ENCODE measurements around the gene ST6GALNAC6. TPM values are rescaled to one million over a fixed set of nuclear protein-coding genes. Genes with fewer than 3 reads are reported as not detected.

ST6GALNAC6 gene
- total and polyA plus RNA-seq, 2 of the 4 experiments (the other 2 are of a cell fraction) = 35.7 to 48.6 TPM

GRCh38 chr9:127860779-127861178, 38.6 kb downstream of the ST6GALNAC6 start (continued):
- TF ChIP-seq SMC3 (IDR thresholded peaks at IDR 0.05; ENCODE audit: low read depth, low read length) = no peak
- TF ChIP-seq ELK1 (IDR thresholded peaks at IDR 0.05; ENCODE audit: borderline replicate concordance, low read depth, low read length) = no peak
- TF ChIP-seq MAZ (IDR thresholded peaks at IDR 0.05; ENCODE audit: borderline replicate concordance, low read depth, low read length) = no peak
- TF ChIP-seq RCOR1 (IDR thresholded peaks at IDR 0.05; ENCODE audit: insufficient replicate concordance, low read length) = no peak

GRCh38 chr9:127860260-127860659, 39.1 kb downstream of the ST6GALNAC6 start:
- no peak overlapping the region for H2BK20ac ChIP-seq (ENCODE audit: low read depth, low read length)
- ChIA-PET CTCF (no interaction called here), POLR2A (ENCODE audit: unreplicated experiment) (no interaction called here)
- H3K9me3 ChIP-seq (ENCODE audit: control insufficient read depth, insufficient read depth, low read length) = no peaks in the 10 kb centered on the region
- no peaks in the 10 kb centered on the region for H3K36me3 ChIP-seq (ENCODE audit: control insufficient read depth, insufficient read depth, low read length)
- dilution Hi-C loops (cut with HindIII; ENCODE audit: low sequenced_read_pairs, unreplicated experiment) = no loop called here
- peak overlapping the region; percentile 8; the same call in 1 of the 2 replicates for H2AK5ac ChIP-seq (ENCODE audit: low read depth, low read length)
- no peak overlapping the region for H2BK120ac ChIP-seq (ENCODE audit: low read depth, low read length)
- in situ Hi-C loops (cut with MboI; ENCODE audit: low sequenced_read_pairs) = no loop called here
- peak overlapping the region; percentile 63 for H2AFZ ChIP-seq (replicated peaks; ENCODE audit: low read length, poor library complexity)
- 75% methylated on average over 8 of the region's 8 CpGs; no CpG with 5 or more reads in 1 of the 2 experiments for WGBS, 2 experiments (ENCODE audit: extremely low coverage in 2 of 2, insufficient read length in 1 of 2)
- H3K4ac ChIP-seq (ENCODE audit: low read depth, low read length) = no peak overlapping the region
- no peak overlapping the region for H3K14ac ChIP-seq (replicated peaks; ENCODE audit: low read depth, low read length)
- H3K4me1 ChIP-seq (ENCODE audit: control insufficient read depth, insufficient read depth, low read length) = no peaks in the 10 kb centered on the region
- no peaks in the 10 kb centered on the region for H3K79me1 ChIP-seq (ENCODE audit: low read depth in 1 of 2, low read length in 2 of 2)
- H3K23ac ChIP-seq (ENCODE audit: low read depth, low read length) = no peak overlapping the region; the same call in 1 of the 2 replicates
- no peak overlapping the region for H3K4me2 ChIP-seq (ENCODE audit: low read depth, low read length)
- H3K27ac ChIP-seq (ENCODE audit: insufficient read depth, low read length) = no peak overlapping the region
- no peak overlapping the region for H3K4me3 ChIP-seq (ENCODE audit: insufficient read depth, low read depth, low read length)
- no peak for ATAC-seq (ENCODE audit: low read depth)
- H3K18ac ChIP-seq (ENCODE audit: low read depth, low read length) = no peak overlapping the region
- DNase-seq = no peak
- TF ChIP-seq NFE2L2 (IDR thresholded peaks at IDR 0.05; ENCODE audit: low read depth, low read length) = no peak
- TF ChIP-seq ELK1 (IDR thresholded peaks at IDR 0.05; ENCODE audit: borderline replicate concordance, low read depth, low read length) = no peak
- no peak for TF ChIP-seq USF2 (IDR thresholded peaks at IDR 0.05; ENCODE audit: low read depth, low read length)
- no peak for TF ChIP-seq RFX5 (IDR thresholded peaks at IDR 0.05; ENCODE audit: low read depth, low read length)
- no peak for TF ChIP-seq FOS (IDR thresholded peaks at IDR 0.05; ENCODE audit: low read depth, low read length)
- no peak for TF ChIP-seq CHD1 (IDR thresholded peaks at IDR 0.05; ENCODE audit: low read depth, low read length)
- no peak for TF ChIP-seq MAZ (IDR thresholded peaks at IDR 0.05; ENCODE audit: borderline replicate concordance, low read depth, low read length)
- TF ChIP-seq RCOR1 (IDR thresholded peaks at IDR 0.05; ENCODE audit: insufficient replicate concordance, low read length) = no peak
- H3K56ac ChIP-seq (ENCODE audit: extremely low read depth, insufficient read depth, low read length) = no peak overlapping the region
- no peak overlapping the region for H4K8ac ChIP-seq (ENCODE audit: low read depth in 2 of 2, low read length in 2 of 2)
- no peak overlapping the region for H3K9ac ChIP-seq (ENCODE audit: low read depth, low read length)
- H2BK5ac ChIP-seq (ENCODE audit: low read depth, low read length, poor library complexity, severe bottlenecking) = no peak overlapping the region
- intact Hi-C loops (cut with micrococcal nuclease) = no loop called here
- no peaks in the 10 kb centered on the region for H3K27me3 ChIP-seq (ENCODE audit: control insufficient read depth, insufficient read depth, low read length)
- peaks cover 3% of the 10 kb centered on the region; the same call in 1 of the 2 replicates for H3K9me1 ChIP-seq (ENCODE audit: insufficient read depth, low read length)
- H4K5ac ChIP-seq (ENCODE audit: low read depth, low read length) = no peak overlapping the region
- H2AK9ac ChIP-seq (replicated peaks; ENCODE audit: low read depth, low read length, poor library complexity) = peak overlapping the region; percentile 65
- no TSS peak for BruUV-seq (replicated peaks)
- H4K20me1 ChIP-seq (ENCODE audit: insufficient read depth, low read length) = no peaks in the 10 kb centered on the region
- no peak overlapping the region for H2BK15ac ChIP-seq (ENCODE audit: low read depth, low read length)
- H4K91ac ChIP-seq (ENCODE audit: insufficient read depth, low read depth, low read length) = no peak overlapping the region

All from IMR-90 (cell line).